MV-4-11 (cell line): ENCODE data around the gene CLMP.
A peak's percentile ranks its signal among the peaks of the same experiment; 100 is the strongest.
"Not testable (repeated sequence)": the region's sequence is repeated elsewhere in the genome, so short reads cannot be mapped to it uniquely, and the experiment has no call there.

ENCODE experiments used
- DNase-seq: peaks from one replicate; lab custom pipeline; 2025; lab: John Stamatoyannopoulos, UW

CLMP gene

GRCh38 chr11:123168241-123168640 lies 26.8 kb downstream of the CLMP start:
- DNase-seq, result no peak

- no peak for DNase-seq
Observed at GRCh38 chr11:123166071-123166559, 28.9 kb downstream of the CLMP start.

GRCh38 chr11:123164732-123165450 lies 30.2 kb downstream of the CLMP start:
- DNase-seq, result no peak

- no peak for DNase-seq
Observed at GRCh38 chr11:123163621-123164020, 31.4 kb downstream of the CLMP start.

- DNase-seq, result no peak
Observed at GRCh38 chr11:123161376-123162030, 33.5 kb downstream of the CLMP start.

GRCh38 chr11:123159183-123159857 lies 35.7 kb downstream of the CLMP start:
- no peak for DNase-seq

- DNase-seq, result no peak
Observed at GRCh38 chr11:123158033-123159003, 36.7 kb downstream of the CLMP start.

GRCh38 chr11:123152951-123153350 lies 42.1 kb downstream of the CLMP start:
- no peak for DNase-seq

GRCh38 chr11:123152346-123152745 lies 42.7 kb downstream of the CLMP start:
- DNase-seq, result not testable (repeated sequence)

- DNase-seq, result no peak
Observed at GRCh38 chr11:123151796-123152195, 43.3 kb downstream of the CLMP start.

GRCh38 chr11:123151366-123151765 lies 43.7 kb downstream of the CLMP start:
- no peak for DNase-seq

GRCh38 chr11:123150882-123151281 lies 44.2 kb downstream of the CLMP start:
- DNase-seq, result no peak

GRCh38 chr11:123148965-123149364 lies 46.1 kb downstream of the CLMP start:
- no peak for DNase-seq

- DNase-seq, result no peak
Observed at GRCh38 chr11:123145661-123146060, 49.4 kb downstream of the CLMP start.

GRCh38 chr11:123145220-123145619 lies 49.8 kb downstream of the CLMP start:
- peak; percentile 90 for DNase-seq

- no peak for DNase-seq
Observed at GRCh38 chr11:123144707-123145106, 50.3 kb downstream of the CLMP start.

GRCh38 chr11:123143921-123144320 lies 51.1 kb downstream of the CLMP start:
- DNase-seq, result peak; percentile 58

- DNase-seq, result peak; percentile 34
Observed at GRCh38 chr11:123143476-123143875, 51.6 kb downstream of the CLMP start.

GRCh38 chr11:123139206-123139605 lies 55.8 kb downstream of the CLMP start:
- DNase-seq, result peak; percentile 59

- peak; percentile 50 for DNase-seq
Observed at GRCh38 chr11:123137431-123138224, 57.4 kb downstream of the CLMP start.
